Measurements from ENCODE around the gene LCN15. TPM values are rescaled to one million over a fixed set of nuclear protein-coding genes. Genes with fewer than 3 reads are reported as not detected.

LCN15 gene
- total RNA-seq, 2 experiments from 2014 or later: not detected

- Histone ChIP-seq H3K4me1 (ENCODE audit: insufficient read depth, low read length, poor library complexity, severe bottlenecking) (no peaks in the 10 kb centered on the region), H3K9me3 (ENCODE audit: low read length) (no peaks in the 10 kb centered on the region), H4K20me1 (ENCODE audit: insufficient read depth, low read length) (no peaks in the 10 kb centered on the region), H3K79me2 (ENCODE audit: insufficient read depth, low read depth, low read length) (no peaks in the 10 kb centered on the region), H3K4me2 (ENCODE audit: low read length) (no peak overlapping the region), H3K27ac (ENCODE audit: low read depth, low read length, poor library complexity, severe bottlenecking) (no peak overlapping the region), H3K9me2 (ENCODE audit: insufficient read depth, low read length) (no peaks in the 10 kb centered on the region), H3K4me3 (ENCODE audit: low read depth, low read length, poor library complexity, severe bottlenecking) (no peak overlapping the region), H2AFZ (ENCODE audit: low read length) (no peak overlapping the region), H3K36me3 (ENCODE audit: insufficient read depth, low read length) (no peaks in the 10 kb centered on the region)
- CTCF ChIA-PET (ENCODE audit: unreplicated experiment): no interaction called here
- TF ChIP-seq CTCF (conservative IDR thresholded peaks at IDR 0.05; ENCODE audit: low read length) (no peak), EZH2phosphoT487 (IDR thresholded peaks at IDR 0.05; ENCODE audit: borderline replicate concordance, low read depth, low read length) (no peak)
- no TSS peak for BruUV-seq (replicated peaks)
- DNase-seq (ENCODE audit: low spot score): no peak
- intact Hi-C loops (cut with micrococcal nuclease; ENCODE audit: unreplicated experiment): no loop called here
- POLR2A ChIA-PET: no interaction called here
These were observed 15.5 kb upstream of the LCN15 start for GRCh38 chr9:136779808-136780207.

GRCh38 chr9:136777359-136777758 is 13.0 kb upstream of the LCN15 start:
- BruUV-seq (replicated peaks): no TSS peak
- intact Hi-C loops (cut with micrococcal nuclease; ENCODE audit: unreplicated experiment): no loop called here
- DNase-seq (ENCODE audit: low spot score): no peak
- Histone ChIP-seq H3K79me2 (ENCODE audit: insufficient read depth, low read depth, low read length) (no peaks in the 10 kb centered on the region), H3K9me2 (ENCODE audit: insufficient read depth, low read length) (no peaks in the 10 kb centered on the region), H3K4me2 (ENCODE audit: low read length) (no peak overlapping the region), H3K4me3 (ENCODE audit: low read depth, low read length, poor library complexity, severe bottlenecking) (no peak overlapping the region), H2AFZ (ENCODE audit: low read length) (no peak overlapping the region), H3K36me3 (ENCODE audit: insufficient read depth, low read length) (no peaks in the 10 kb centered on the region), H3K27ac (ENCODE audit: low read depth, low read length, poor library complexity, severe bottlenecking) (no peak overlapping the region), H4K20me1 (ENCODE audit: insufficient read depth, low read length) (no peaks in the 10 kb centered on the region), H3K4me1 (ENCODE audit: insufficient read depth, low read length, poor library complexity, severe bottlenecking) (peaks cover 4% of the 10 kb centered on the region), H3K9me3 (ENCODE audit: low read length) (peaks cover 17% of the 10 kb centered on the region; the same call in 1 of the 2 replicates)
- no peak for TF ChIP-seq EZH2phosphoT487 (IDR thresholded peaks at IDR 0.05; ENCODE audit: borderline replicate concordance, low read depth, low read length)
- TF ChIP-seq CTCF (conservative IDR thresholded peaks at IDR 0.05; ENCODE audit: low read length): no peak
- CTCF ChIA-PET (ENCODE audit: unreplicated experiment): interaction anchor here (0.8 kb wide), 1 partner anchor 32 kb away, joined by 3 read pairs; no protein-coding TSS in a partner anchor
- POLR2A ChIA-PET: interaction anchor here (0.6 to 1.2 kb wide), 2 partner anchors 9 to 171 kb away, joined by 3 to 6 read pairs; no protein-coding TSS in a partner anchor

GRCh38 chr9:136776947-136777346 is 12.6 kb upstream of the LCN15 start:
- Histone ChIP-seq H4K20me1 (ENCODE audit: insufficient read depth, low read length) (no peaks in the 10 kb centered on the region), H2AFZ (ENCODE audit: low read length) (no peak overlapping the region), H3K4me1 (ENCODE audit: insufficient read depth, low read length, poor library complexity, severe bottlenecking) (peaks cover 4% of the 10 kb centered on the region), H3K9me3 (ENCODE audit: low read length) (peaks cover 17% of the 10 kb centered on the region; the same call in 1 of the 2 replicates), H3K36me3 (ENCODE audit: insufficient read depth, low read length) (no peaks in the 10 kb centered on the region), H3K27ac (ENCODE audit: low read depth, low read length, poor library complexity, severe bottlenecking) (no peak overlapping the region), H3K4me3 (ENCODE audit: low read depth, low read length, poor library complexity, severe bottlenecking) (no peak overlapping the region), H3K4me2 (ENCODE audit: low read length) (no peak overlapping the region), H3K79me2 (ENCODE audit: insufficient read depth, low read depth, low read length) (no peaks in the 10 kb centered on the region), H3K9me2 (ENCODE audit: insufficient read depth, low read length) (no peaks in the 10 kb centered on the region)
- CTCF ChIA-PET (ENCODE audit: unreplicated experiment): no interaction called here
- no TSS peak for BruUV-seq (replicated peaks)
- intact Hi-C loops (cut with micrococcal nuclease; ENCODE audit: unreplicated experiment): no loop called here
- TF ChIP-seq EZH2phosphoT487 (IDR thresholded peaks at IDR 0.05; ENCODE audit: borderline replicate concordance, low read depth, low read length): no peak
- no peak for TF ChIP-seq CTCF (conservative IDR thresholded peaks at IDR 0.05; ENCODE audit: low read length)
- DNase-seq (ENCODE audit: low spot score): no peak
- POLR2A ChIA-PET: no interaction called here

Data from OCI-LY7 (cell line).